Epithelial cell of esophagus (primary cell): ENCODE data around the gene ITCH.
"Not testable (repeated sequence)": the region's sequence is repeated elsewhere in the genome, so short reads cannot be mapped to it uniquely, and the experiment has no call there.

ENCODE experiments used
- DNase-seq: peaks from one replicate; pipeline ENCODE4 v3.0.0; 2010; ENCODE audit warnings: low read depth
- H3K4me3 ChIP-seq: 2 replicates; pipeline ENCODE4 v1.5.1; 2011; ENCODE audit warnings: mild to moderate bottlenecking, low read length, control low read depth
- CTCF ChIP-seq: IDR thresholded peaks from 2 replicates; pipeline ENCODE4 v1.5.1; 2011; ENCODE audit warnings: low read depth, mild to moderate bottlenecking, low read length, control low read depth, inconsistent platforms; ENCODE audit not compliant: insufficient read depth; ENCODE audit errors: missing control alignments

ITCH gene

GRCh38 chr20:34401741-34402455 lies 38.8 kb downstream of the ITCH start:
- TF ChIP-seq CTCF, result no peak
- no peak for DNase-seq
- H3K4me3 ChIP-seq, result no peak overlapping the region

GRCh38 chr20:34402461-34402860 lies 39.4 kb downstream of the ITCH start:
- no peak overlapping the region for H3K4me3 ChIP-seq
- no peak for DNase-seq
- TF ChIP-seq CTCF, result no peak

GRCh38 chr20:34403063-34403827 lies 40.2 kb downstream of the ITCH start:
- TF ChIP-seq CTCF, result no peak
- DNase-seq, result no peak
- H3K4me3 ChIP-seq, result no peak overlapping the region

GRCh38 chr20:34403908-34404307 lies 40.8 kb downstream of the ITCH start:
- H3K4me3 ChIP-seq, result no peak overlapping the region
- DNase-seq, result no peak
- TF ChIP-seq CTCF, result no peak

- no peak overlapping the region for H3K4me3 ChIP-seq
- no peak for TF ChIP-seq CTCF
- DNase-seq, result no peak
Measured at GRCh38 chr20:34404803-34405202, 41.7 kb downstream of the ITCH start.

- DNase-seq, H3K4me3 ChIP-seq: not testable (repeated sequence)
Measured at GRCh38 chr20:34405247-34405651, 42.2 kb downstream of the ITCH start.

- not testable (repeated sequence) for H3K4me3 ChIP-seq, DNase-seq
Measured at GRCh38 chr20:34405942-34406341, 42.9 kb downstream of the ITCH start.

GRCh38 chr20:34407962-34408474 lies 44.9 kb downstream of the ITCH start:
- no peak for TF ChIP-seq CTCF
- DNase-seq, result no peak
- no peak overlapping the region for H3K4me3 ChIP-seq
